ENCODE results near the gene COL3A1.

DNA sequence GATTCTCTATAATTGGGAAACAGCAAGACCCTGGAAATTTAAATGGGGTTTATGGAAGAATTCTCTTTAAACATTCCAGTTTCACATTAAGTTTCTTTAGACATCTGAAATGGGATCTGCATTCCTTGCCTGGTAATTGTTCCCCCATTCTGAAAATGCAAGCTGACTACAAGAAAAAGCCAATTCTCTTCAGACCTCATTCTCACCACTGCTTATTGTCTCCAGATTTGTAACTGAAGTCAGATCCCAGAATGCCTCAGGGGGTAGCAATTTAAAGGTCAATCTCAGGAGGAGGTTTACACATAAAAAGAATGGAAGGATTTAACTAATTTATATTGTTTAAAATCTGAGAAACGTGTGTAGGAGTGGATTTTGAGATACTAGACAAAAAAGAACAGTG is 41.2 kb downstream of the COL3A1 start:
- no peak for TF ChIP-seq CTCF (conservative IDR thresholded peaks at IDR 0.05; ENCODE audit: low read depth in 2 of 2)
- TF ChIP-seq REST (IDR thresholded peaks at IDR 0.05; ENCODE audit: unreplicated experiment), result no peak
- no peak for TF ChIP-seq EZH2phosphoT487 (IDR thresholded peaks at IDR 0.05; ENCODE audit: unreplicated experiment)
- no peak for TF ChIP-seq POLR2AphosphoS5 (IDR thresholded peaks at IDR 0.05; ENCODE audit: low read depth)
- TF ChIP-seq EZH2 (IDR thresholded peaks at IDR 0.05; ENCODE audit: low read depth, unreplicated experiment), result no peak
- no peak for TF ChIP-seq ZNF114 (CRISPR knock-in tag; IDR thresholded peaks at IDR 0.05)
- no peak for TF ChIP-seq CREB1 (CRISPR knock-in tag; IDR thresholded peaks at IDR 0.05; ENCODE audit: low read depth)
- TF ChIP-seq NANOG (IDR thresholded peaks at IDR 0.05; ENCODE audit: borderline replicate concordance), result no peak
